HCT116 (cell line): ENCODE data around the gene GALC.

Experiments
- CEBPB ChIP-seq: IDR thresholded peaks from 2 replicates; pipeline ENCODE4 v1.6.1; 2012; ENCODE audit warnings: low read depth
- EZH2 ChIP-seq: fragments of 200-600 bp; sonication (generic); IDR thresholded peaks from 2 replicates; pipeline ENCODE4 v1.6.1; 2017; ENCODE audit warnings: antibody characterized with exemption, mixed run types
- EZH2phosphoT487 ChIP-seq: fragments of 200-600 bp; IDR thresholded peaks from 2 replicates; pipeline ENCODE4 v1.6.1; 2018; ENCODE audit warnings: antibody characterized with exemption, borderline replicate concordance
- FOSL1 ChIP-seq: IDR thresholded peaks from 2 replicates; pipeline ENCODE4 v1.6.1; 2012; ENCODE audit warnings: low read depth
- JUND ChIP-seq: IDR thresholded peaks from 2 replicates; pipeline ENCODE4 v1.6.1; 2012
- POLR2A ChIP-seq: IDR thresholded peaks from 2 replicates; pipeline ENCODE4 v1.7.0; 2011; ENCODE audit warnings: borderline replicate concordance; ENCODE audit not compliant: insufficient read depth, insufficient read length; ENCODE audit errors: extremely low read depth
- POLR2AphosphoS5 ChIP-seq: IDR thresholded peaks from 2 replicates; pipeline ENCODE4 v1.6.1; 2011; ENCODE audit warnings: mild to moderate bottlenecking, low read depth, low read length, moderate library complexity
- SIN3A ChIP-seq: IDR thresholded peaks from 2 replicates; pipeline ENCODE4 v1.6.1; 2012; ENCODE audit warnings: low read depth
- SP1 ChIP-seq: IDR thresholded peaks from 2 replicates; pipeline ENCODE4 v1.6.1; 2012; ENCODE audit warnings: low read depth
- ZNF274 ChIP-seq: fragments of 200-500 bp; sonication (Bioruptor generic); IDR thresholded peaks from 2 replicates; pipeline ENCODE4 v1.6.1; 2014; ENCODE audit warnings: mild to moderate bottlenecking, low read depth, low read length, inconsistent platforms
- TF ChIP-seq, protein P1 (sequence below), 3 experiments: fragments of 200-600 bp in 1 of 3; sonication (generic) in 1 of 3; IDR thresholded peaks in 2 of 3; conservative IDR thresholded peaks in 1 of 3; 2 replicates each; pipeline ENCODE4 v1.5.1; 2012 to 2017; ENCODE audit warnings: low read depth in 2 of 3, low read length in 2 of 3, antibody characterized with exemption in 1 of 3, borderline replicate concordance in 1 of 3, control low read depth in 1 of 3, mild to moderate bottlenecking in 1 of 3, mixed read lengths in 1 of 3, mixed run types in 1 of 3, moderate library complexity in 1 of 3; ENCODE audit not compliant: insufficient read depth in 1 of 3
- TF ChIP-seq, protein P2 (sequence below): IDR thresholded peaks from 2 replicates; pipeline ENCODE4 v1.6.1; 2012; ENCODE audit warnings: low read depth

DNA sequence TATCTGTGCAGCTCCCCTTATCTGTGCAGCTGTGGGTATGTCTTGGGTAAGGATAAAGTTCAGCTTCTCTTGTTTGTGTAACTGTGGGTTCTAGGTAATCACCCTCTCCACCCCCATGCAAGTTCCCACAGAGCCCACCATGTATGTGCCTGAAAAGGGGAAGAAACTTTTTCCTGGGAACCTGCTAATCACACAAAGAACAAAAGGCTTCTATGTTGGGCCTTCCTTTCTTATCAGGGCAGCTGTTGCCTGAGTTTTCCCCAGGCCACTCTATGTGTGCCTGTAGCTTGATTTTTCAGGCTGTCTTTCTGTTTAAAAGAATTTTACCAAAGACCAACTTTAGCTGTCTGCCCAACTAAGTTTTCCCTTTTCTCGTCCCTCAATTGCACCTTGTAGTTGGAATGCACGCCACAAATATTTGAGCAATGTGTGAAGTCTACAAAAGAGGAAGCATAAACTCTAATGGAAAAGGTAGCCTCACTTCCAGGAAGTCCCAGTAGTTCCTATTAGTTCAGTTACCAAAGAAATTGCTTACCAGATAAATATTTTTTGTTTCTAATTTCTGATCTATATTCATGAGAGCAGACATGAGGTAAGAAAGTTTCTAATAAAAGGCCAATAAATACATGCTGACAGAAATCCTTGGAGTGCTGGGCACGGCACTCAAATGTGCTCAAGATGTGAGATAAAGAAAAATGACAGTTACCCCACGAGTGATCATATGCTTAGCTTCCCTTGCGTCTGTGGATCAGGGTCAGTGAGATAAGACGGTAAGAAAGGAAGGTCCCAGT lies 2.7 kb upstream of the GALC start:
- no peak for TF ChIP-seq EZH2
- no peak for TF ChIP-seq POLR2A
- TF ChIP-seq POLR2AphosphoS5: no peak
- TF ChIP-seq ZNF274: no peak
- no peak for TF ChIP-seq CEBPB
- TF ChIP-seq, protein P1, sequence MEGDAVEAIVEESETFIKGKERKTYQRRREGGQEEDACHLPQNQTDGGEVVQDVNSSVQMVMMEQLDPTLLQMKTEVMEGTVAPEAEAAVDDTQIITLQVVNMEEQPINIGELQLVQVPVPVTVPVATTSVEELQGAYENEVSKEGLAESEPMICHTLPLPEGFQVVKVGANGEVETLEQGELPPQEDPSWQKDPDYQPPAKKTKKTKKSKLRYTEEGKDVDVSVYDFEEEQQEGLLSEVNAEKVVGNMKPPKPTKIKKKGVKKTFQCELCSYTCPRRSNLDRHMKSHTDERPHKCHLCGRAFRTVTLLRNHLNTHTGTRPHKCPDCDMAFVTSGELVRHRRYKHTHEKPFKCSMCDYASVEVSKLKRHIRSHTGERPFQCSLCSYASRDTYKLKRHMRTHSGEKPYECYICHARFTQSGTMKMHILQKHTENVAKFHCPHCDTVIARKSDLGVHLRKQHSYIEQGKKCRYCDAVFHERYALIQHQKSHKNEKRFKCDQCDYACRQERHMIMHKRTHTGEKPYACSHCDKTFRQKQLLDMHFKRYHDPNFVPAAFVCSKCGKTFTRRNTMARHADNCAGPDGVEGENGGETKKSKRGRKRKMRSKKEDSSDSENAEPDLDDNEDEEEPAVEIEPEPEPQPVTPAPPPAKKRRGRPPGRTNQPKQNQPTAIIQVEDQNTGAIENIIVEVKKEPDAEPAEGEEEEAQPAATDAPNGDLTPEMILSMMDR (IDR thresholded peaks at IDR 0.05 in 2 of 3, conservative IDR thresholded peaks at IDR 0.05 in 1 of 3; ENCODE audit: borderline replicate concordance in 1 of 3, insufficient read depth in 1 of 3, low read depth in 2 of 3, low read length in 2 of 3): no peak
- TF ChIP-seq EZH2phosphoT487: no peak
- no peak for TF ChIP-seq SP1
- TF ChIP-seq, protein P2, sequence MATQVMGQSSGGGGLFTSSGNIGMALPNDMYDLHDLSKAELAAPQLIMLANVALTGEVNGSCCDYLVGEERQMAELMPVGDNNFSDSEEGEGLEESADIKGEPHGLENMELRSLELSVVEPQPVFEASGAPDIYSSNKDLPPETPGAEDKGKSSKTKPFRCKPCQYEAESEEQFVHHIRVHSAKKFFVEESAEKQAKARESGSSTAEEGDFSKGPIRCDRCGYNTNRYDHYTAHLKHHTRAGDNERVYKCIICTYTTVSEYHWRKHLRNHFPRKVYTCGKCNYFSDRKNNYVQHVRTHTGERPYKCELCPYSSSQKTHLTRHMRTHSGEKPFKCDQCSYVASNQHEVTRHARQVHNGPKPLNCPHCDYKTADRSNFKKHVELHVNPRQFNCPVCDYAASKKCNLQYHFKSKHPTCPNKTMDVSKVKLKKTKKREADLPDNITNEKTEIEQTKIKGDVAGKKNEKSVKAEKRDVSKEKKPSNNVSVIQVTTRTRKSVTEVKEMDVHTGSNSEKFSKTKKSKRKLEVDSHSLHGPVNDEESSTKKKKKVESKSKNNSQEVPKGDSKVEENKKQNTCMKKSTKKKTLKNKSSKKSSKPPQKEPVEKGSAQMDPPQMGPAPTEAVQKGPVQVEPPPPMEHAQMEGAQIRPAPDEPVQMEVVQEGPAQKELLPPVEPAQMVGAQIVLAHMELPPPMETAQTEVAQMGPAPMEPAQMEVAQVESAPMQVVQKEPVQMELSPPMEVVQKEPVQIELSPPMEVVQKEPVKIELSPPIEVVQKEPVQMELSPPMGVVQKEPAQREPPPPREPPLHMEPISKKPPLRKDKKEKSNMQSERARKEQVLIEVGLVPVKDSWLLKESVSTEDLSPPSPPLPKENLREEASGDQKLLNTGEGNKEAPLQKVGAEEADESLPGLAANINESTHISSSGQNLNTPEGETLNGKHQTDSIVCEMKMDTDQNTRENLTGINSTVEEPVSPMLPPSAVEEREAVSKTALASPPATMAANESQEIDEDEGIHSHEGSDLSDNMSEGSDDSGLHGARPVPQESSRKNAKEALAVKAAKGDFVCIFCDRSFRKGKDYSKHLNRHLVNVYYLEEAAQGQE: no peak
- no peak for TF ChIP-seq SIN3A
- no peak for TF ChIP-seq JUND
- no peak for TF ChIP-seq FOSL1
